Measurements from ENCODE around the gene ERO1B.

DNA sequence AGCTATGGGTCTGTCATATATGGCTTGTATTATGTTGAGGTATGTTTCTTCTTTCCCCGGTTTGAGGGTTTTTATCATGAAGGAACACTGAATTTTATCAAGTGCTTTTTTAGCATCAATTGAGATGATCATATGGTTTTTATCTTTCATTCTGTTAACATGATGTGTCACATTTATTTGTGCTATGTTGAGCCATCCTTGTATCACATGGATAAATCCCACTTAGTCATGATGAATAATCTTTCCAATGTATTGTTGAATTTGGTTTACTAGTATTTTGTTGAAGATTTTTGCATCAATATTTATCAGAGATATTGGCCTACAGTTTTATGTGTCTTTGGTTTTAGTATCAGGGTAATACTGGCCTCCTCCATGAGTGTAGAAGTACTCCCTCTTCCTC lies 77.7 kb downstream of the ERO1B start:
- TF ChIP-seq, protein P1, sequence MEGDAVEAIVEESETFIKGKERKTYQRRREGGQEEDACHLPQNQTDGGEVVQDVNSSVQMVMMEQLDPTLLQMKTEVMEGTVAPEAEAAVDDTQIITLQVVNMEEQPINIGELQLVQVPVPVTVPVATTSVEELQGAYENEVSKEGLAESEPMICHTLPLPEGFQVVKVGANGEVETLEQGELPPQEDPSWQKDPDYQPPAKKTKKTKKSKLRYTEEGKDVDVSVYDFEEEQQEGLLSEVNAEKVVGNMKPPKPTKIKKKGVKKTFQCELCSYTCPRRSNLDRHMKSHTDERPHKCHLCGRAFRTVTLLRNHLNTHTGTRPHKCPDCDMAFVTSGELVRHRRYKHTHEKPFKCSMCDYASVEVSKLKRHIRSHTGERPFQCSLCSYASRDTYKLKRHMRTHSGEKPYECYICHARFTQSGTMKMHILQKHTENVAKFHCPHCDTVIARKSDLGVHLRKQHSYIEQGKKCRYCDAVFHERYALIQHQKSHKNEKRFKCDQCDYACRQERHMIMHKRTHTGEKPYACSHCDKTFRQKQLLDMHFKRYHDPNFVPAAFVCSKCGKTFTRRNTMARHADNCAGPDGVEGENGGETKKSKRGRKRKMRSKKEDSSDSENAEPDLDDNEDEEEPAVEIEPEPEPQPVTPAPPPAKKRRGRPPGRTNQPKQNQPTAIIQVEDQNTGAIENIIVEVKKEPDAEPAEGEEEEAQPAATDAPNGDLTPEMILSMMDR (conservative IDR thresholded peaks at IDR 0.05), result no peak
- no peak for TF ChIP-seq EZH2 (IDR thresholded peaks at IDR 0.05; ENCODE audit: low read depth)
